NCI-H1105 (cell line): ENCODE data around the gene RPLP2.

Experiments
- DNase-seq: peaks from one replicate; lab custom pipeline; 2025; lab: John Stamatoyannopoulos, UW

Gene RPLP2

GRCh38 chr11:791658-792534, 17.9 kb upstream of the RPLP2 start:
- no peak for DNase-seq

DNA sequence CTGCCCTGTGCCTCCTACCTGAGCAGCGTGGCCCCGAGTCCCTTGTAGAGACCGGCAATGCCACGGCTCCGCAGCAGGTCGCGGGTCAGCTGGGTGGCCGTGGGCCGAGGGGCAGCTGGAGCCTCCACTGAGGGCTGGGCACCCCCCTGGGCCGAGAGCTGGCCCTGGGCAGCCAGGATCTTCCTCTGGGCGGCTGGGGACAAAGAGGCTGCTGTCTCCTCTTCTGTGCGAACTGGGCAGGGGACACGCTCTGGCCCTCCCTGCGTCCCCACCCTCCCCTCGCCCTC, 17.3 kb upstream of the RPLP2 start:
- no peak for DNase-seq

DNA sequence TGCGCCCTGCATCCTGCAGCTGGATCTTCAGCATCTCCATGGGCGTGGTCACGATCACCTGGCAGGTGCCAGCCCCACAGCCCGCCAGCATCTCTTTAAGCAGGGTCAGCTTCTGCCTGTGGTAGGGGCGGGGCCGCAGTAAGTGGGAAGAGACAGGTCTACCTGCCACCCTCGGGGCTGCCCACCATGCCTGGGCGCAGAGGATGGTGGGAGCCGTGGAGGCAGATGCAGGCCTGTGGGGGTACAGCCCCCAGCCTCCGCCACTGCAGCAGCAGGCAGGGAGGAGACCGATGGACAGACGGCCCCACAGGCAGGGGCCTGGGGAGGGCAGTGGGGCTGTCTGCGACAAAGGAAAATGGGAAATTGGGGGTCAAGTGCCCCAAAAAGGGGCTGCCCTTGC, 16.9 kb upstream of the RPLP2 start:
- peak; percentile 4 for DNase-seq

DNA sequence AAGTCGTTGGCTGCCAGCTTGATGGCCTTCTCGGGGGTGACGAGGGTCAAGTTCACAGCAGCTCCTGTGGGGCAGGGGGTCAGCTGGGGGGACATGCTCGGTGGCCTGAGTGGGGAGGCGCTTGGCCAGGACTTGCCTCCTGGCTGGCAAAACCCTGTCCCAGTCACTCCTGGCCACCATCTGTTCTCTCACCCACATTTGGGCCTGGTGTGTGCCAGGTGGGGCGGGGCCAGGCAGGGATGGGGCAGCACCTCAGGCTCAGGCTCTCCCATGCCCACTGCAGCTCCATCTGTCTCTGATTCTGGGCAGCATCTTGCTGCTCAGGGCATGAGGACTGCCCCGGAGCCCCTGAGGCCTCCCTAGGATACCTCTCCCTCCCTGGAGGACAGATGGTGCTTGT, 16.2 kb upstream of the RPLP2 start:
- no peak for DNase-seq

DNA sequence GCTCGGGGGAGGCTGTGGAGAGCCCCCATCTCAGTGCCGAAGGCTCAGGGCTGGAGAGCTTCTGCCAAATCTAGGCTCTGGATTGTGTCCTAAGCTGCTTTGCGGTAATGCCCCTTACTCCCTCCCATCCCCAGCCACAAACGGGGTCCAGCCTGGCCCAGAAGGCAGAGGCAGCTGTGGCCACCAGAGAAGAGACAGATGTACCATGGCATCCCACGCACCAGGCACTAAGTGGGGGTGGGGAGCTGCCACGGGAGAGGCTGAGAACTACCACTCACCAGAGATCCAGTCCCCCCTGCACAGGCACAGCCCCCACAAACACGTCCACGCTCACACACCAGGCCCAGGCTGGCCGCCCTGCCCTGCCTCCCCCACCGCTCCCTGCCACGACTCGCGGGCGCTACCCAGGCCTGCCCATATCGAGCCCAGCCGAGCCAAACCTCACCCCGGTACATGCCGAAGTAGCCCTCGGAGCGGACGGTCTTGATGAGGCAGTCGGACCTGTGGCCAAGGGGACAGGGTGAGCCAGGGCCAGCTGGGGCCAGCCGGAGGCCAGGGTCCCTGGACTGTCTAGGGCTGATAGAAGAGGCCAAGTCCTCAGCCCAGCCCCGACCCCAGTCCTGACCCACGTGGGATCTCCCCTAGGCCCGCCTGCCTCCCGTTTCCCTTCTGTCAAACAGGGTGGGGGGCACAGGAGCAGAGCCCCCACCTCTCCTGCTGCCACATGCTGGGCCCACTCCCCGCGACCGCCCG, 15.6 kb upstream of the RPLP2 start:
- DNase-seq = no peak

GRCh38 chr11:794766-795633, 14.8 kb upstream of the RPLP2 start:
- DNase-seq = peak; percentile 14

DNA sequence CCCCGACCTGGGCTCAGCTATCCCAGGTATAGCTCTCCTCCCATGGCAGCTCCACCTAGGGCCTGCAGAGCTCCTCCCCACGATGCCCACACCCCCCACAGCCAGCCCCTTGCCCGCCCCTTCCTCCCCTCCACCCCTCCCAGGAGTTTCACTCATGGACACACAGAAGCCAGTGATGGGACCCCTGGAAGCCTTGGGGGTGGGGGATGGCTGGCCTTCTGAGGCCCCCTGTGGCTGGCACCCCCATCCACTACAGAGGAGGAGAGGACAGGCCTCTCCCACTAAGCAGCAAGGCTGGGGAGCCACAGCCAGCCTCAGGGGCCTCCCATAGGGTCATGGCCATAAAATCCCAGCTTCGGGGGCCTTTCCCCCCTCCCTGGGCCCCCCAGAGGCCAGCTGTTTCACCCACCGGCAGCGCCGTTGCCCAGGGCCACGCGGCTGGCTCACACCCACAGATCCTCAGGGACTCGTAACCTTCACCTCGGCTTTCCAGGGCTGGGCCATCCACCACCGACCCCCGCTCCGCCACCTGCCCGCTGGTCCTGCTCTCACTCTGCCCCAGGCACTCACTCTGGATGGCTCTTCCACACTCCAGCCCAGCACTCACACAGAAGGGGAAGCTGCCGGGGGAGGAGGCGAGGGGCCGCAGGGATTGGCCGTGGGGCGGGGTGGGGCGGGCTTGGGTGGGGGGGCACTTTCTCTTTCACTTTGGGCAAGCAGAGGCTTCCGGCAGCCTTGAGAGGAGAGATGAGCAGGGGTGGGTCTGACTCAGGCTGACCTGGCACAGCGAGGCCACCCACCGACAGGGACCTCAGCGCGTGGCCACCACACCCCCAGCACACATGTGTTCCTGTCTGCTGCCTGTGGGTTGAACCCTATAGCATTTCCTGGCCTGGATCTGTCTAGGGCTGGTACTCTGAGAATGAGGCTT, 13.9 kb upstream of the RPLP2 start:
- DNase-seq = peak; percentile 43

DNA sequence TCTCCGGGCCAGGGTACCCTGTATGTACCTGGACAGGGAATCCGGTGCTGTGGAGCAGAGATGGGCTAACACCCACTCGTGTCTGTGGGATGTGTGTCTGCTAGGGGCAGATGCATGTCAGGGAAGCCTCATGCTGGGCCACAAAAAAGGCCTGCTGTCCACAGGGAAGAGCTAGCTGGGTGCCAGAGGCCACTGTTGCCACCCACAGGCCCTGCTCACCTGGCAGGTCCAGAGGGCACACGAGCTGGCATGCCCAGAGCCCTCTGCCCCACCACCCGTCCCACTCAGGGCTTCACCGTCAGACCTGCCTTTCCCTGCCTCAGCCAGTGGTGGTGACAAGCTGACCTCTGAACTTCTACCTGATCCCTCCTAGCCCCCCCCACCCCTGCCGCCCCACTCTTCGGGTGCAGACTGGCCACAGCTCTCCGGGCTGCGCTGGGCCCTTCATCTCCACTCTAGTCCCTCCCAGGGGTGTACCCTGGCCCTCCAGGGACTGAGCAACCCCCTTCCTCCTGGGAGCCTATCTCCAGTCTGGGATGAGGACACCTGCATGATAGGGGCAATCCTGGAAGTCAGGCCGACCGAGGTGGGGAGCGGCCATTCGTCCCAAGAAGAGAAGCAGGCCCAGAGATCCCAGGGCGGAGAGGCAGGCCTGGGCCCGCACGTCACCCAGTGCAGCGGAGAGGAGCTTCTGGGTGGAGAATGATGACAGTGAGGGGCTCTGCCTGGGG, 13.0 kb upstream of the RPLP2 start:
- no peak for DNase-seq

DNA sequence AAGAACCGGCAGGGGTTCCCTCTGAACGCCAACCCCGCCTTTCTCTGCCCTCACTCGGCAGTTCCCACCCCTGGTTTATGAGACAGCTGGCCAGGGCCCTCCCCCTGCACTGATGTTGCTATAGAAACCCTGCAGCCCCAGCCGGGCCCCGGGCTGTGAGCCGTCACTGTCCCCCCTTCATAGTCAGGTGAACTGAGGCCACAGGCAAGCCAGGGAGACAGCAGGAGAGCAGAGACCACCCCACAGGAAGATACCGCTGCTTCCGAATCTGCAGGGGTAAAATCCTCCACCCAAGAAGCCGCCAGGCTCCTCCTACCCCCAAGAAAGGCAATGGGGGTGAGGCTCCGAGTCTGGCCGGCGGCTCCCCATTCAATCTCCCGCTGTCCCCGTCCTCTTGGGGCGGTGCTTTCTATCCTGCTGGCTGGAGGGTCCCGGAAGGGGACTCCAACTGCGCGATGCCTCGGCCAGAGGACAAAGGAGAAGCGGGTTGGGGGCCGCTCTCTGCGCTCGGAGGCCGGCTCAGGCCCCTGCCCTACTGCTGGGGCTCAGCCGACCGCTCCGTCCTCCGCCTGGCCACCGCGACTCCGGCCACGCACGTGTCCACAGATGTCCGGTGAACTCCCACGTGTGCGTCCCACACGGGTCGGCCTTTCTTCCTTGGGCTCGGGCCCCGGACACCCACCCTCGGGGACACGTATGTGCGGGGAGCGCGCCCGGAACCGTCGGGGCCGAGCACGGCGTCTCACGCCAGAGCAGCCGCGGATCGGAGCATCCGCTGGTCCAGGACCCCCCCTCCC, 12.3 kb upstream of the RPLP2 start:
- DNase-seq = peak; percentile 90

DNA sequence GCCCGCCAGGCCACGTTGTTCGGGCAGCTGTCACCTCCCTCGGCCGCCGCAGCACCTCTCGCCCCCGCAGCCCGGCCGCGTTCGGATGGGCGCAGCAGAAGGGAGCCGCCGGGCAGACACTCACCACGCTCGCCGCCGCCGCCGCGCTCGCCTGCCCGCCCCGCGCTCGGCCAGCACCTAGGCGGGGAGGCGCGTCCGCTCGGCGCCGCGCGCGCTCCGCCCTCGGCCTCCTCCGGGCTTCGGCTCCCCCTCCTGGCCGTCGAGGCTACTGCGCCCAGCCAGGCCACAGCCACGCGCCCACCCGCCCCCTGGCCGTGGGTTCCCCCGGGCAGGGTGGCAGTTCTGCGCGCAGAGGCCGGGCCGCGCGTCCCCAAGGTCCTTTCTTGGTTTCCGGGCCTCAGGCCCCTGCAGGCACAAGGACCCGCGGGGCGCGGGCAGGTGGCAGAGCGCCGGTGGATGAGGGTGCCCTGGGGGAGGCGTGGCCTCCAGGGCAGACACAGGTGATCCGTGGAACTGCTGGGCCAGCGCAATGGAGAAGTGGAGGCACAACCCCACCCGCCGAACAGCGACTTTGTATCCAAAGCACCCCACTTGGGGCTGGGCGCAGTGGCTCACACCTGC, 11.6 kb upstream of the RPLP2 start, which contains the start of gene SLC25A22:
Gene SLC25A22, minus strand, starts transcription at position 189 of the 621 bp plus-strand sequence. CDS start 3,275 bp downstream, outside the sequence.
- DNase-seq = peak; percentile 75

GRCh38 chr11:799641-800316, 10.0 kb upstream of the RPLP2 start:
- DNase-seq = no peak

- no peak for DNase-seq
These were observed 9.3 kb upstream of the RPLP2 start for GRCh38 chr11:800473-800872.

- no peak for DNase-seq
These were observed 8.5 kb upstream of the RPLP2 start for GRCh38 chr11:801097-801780.

DNA sequence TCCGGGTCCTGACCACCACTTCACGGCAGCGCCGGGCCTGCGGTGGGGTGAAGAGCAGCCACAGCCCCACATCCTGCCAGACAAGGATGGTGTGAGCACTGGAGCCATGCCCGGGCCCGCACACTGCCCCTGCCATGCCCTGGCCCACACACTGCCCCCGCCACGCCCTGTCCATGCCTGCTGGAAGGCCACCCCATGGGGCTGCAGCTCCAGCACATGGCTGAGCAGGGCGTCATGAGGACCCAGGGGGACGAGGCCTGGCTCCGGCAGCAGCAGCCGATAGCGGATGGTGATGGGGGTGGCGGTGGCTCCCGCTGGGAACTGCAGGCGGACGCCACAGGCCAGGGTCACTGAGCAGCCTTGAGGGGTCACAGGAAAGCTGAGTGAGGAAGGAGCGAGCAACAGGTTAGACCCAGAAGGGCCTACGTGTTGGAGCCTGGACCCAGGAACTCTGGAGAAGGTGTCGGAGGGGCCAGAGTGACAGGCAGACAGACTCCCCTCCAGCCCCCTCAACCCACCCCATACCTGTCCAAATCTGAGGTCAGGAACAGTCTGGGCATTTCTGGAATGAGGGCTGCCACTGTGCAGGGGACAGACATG, 7.6 kb upstream of the RPLP2 start:
- no peak for DNase-seq

DNA sequence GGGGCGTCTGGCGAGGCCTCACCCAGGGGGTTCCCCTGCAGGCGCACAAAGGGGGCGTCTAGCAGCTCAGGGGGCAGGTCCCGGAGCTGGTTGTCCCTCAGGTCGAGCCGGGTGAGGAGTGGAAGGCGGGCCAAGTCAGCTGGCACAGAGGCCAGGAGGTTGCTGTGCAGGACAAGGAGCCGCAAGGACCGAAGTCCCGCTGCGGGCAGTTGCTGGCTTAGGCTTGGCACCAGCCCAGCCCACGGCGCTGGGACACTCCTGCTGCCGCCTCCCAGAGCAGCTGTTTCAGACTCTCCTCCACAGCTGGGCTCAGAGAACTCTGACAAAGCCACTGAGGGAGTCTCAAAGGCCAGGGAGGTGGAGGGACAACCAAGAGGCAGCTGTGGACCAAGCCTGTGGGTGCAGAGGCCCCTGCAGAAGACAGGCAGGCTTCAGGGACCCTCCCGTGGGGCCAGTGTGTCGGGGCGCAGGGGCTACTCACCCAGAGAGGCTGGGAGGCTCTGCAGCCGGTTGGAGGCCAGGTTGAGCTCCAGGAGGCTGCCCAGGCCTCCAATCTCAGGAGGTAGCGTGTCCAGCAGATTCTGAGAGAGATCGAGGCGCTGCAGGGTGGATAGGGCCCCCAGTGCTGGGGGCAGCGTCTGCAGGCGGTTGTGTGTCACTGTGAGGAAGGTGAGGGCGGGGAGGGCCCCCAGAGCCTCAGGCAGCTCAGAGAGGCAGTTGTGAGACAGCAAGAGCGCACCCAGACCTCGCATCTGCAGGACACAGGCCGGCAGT, 6.9 kb upstream of the RPLP2 start:
- no peak for DNase-seq

GRCh38 chr11:803467-803742, 6.4 kb upstream of the RPLP2 start:
- no peak for DNase-seq
